HEK293T (cell line): ENCODE data around the gene USP10.

Experiments used
- BHLHE40 ChIP-seq: fragments of 450-650 bp; IDR thresholded peaks from 2 replicates; pipeline ENCODE4 v1.6.1; 2016; ENCODE audit warnings: mild to moderate bottlenecking, moderate library complexity, borderline replicate concordance
- FOXA1 ChIP-seq: fragments of 450-650 bp; IDR thresholded peaks from 2 replicates; pipeline ENCODE4 v1.6.1; 2016; ENCODE audit warnings: mild to moderate bottlenecking
- FOXK2 ChIP-seq: fragments of 450-650 bp; IDR thresholded peaks from 2 replicates; pipeline ENCODE4 v1.6.1; 2016; ENCODE audit warnings: mild to moderate bottlenecking
- FOXM1 ChIP-seq: fragments of 450-650 bp; IDR thresholded peaks from 2 replicates; pipeline ENCODE4 v1.6.1; 2017; ENCODE audit warnings: mild to moderate bottlenecking, borderline replicate concordance
- NFRKB ChIP-seq: fragments of 450-650 bp; IDR thresholded peaks from 2 replicates; pipeline ENCODE4 v1.6.1; 2016; ENCODE audit warnings: mild to moderate bottlenecking, moderate library complexity
- PKNOX1 ChIP-seq: fragments of 450-650 bp; IDR thresholded peaks from 2 replicates; pipeline ENCODE4 v1.6.1; 2016
- SP1 ChIP-seq: fragments of 450-650 bp; IDR thresholded peaks from 2 replicates; pipeline ENCODE4 v1.6.1; 2017
- SUZ12 ChIP-seq: fragments of 450-650 bp; IDR thresholded peaks from 2 replicates; pipeline ENCODE4 v1.6.1; 2016; ENCODE audit warnings: mild to moderate bottlenecking
- TARDBP ChIP-seq: fragments of 450-650 bp; IDR thresholded peaks from 2 replicates; pipeline ENCODE4 v1.6.1; 2016

GRCh38 chr16:84656649-84657048 is 43.2 kb upstream of the USP10 start:
- TF ChIP-seq BHLHE40 (no peak), SP1 (no peak), TARDBP (no peak), SUZ12 (no peak), FOXK2 (no peak), PKNOX1 (no peak), NFRKB (no peak), FOXA1 (no peak), FOXM1 (no peak)
